ENCODE data around the gene BFAR.

Gene BFAR

GRCh38 chr16:14649816-14650215, 17.1 kb downstream of the BFAR start:
- no peak for TF ChIP-seq CTCF (IDR thresholded peaks at IDR 0.05)

- no peak for TF ChIP-seq CTCF (IDR thresholded peaks at IDR 0.05)
These were observed 17.9 kb downstream of the BFAR start for GRCh38 chr16:14650629-14651028.

- no peak for TF ChIP-seq CTCF (IDR thresholded peaks at IDR 0.05)
These were observed 20.0 kb downstream of the BFAR start for GRCh38 chr16:14652726-14653125.

- no peak for TF ChIP-seq CTCF (IDR thresholded peaks at IDR 0.05)
These were observed 25.3 kb downstream of the BFAR start for GRCh38 chr16:14658063-14658462.

GRCh38 chr16:14667347-14668266, 34.9 kb downstream of the BFAR start:
- no peak for TF ChIP-seq CTCF (IDR thresholded peaks at IDR 0.05)

- no peak for TF ChIP-seq CTCF (IDR thresholded peaks at IDR 0.05)
These were observed 35.9 kb downstream of the BFAR start for GRCh38 chr16:14668556-14669223.

GRCh38 chr16:14669776-14670175, 37.0 kb downstream of the BFAR start:
- no peak for TF ChIP-seq CTCF (IDR thresholded peaks at IDR 0.05)

Data from LNCAP (cell line).